Panc1 (cell line): Measurements from ENCODE around the gene NTRK3. TPM values are rescaled to one million over a fixed set of nuclear protein-coding genes. Genes with fewer than 3 reads are reported as not detected.

Experiments
- ATAC-seq: fragments of 200-7000 bp; cut with Tn5 transposase; 2 replicates; pipeline ENCODE4 v1.9.1; 2020; ENCODE audit warnings: mild to moderate bottlenecking, moderate library complexity
- BruUV-seq: library from RNA; stranded (reverse); fragments of 400-500 nt; replicated peaks from 2 replicates; lab custom pipeline; 2021; lab: Mats Ljungman, UMichigan
- CTCF ChIA-PET: fragments of 300-600 bp; sonication (Branson Sonifier 250); formaldehyde crosslinking; loops from one replicate; lab custom pipeline; 2022; ENCODE audit warnings: antibody characterized with exemption; lab: Charles Lee
- POLR2A ChIA-PET: fragments of 300-600 bp; sonication (Branson Sonifier 250); formaldehyde crosslinking; loops from one replicate; lab custom pipeline; 2022; ENCODE audit warnings: antibody characterized with exemption; lab: Charles Lee
- DNase-seq: peaks from one replicate; pipeline ENCODE4 v3.0.0-alpha.2; 2010; ENCODE audit warnings: low read depth, low spot score
- H3K27ac ChIP-seq: 2 replicates; pipeline ENCODE4 v1.5.1; 2011; ENCODE audit warnings: mild to moderate bottlenecking, low read length, inconsistent platforms
- H3K27me3 ChIP-seq: fragments of 200-500 bp; sonication (Bioruptor generic); 2 replicates; pipeline ENCODE4 v1.6.0; 2014; ENCODE audit warnings: low read length, inconsistent platforms; ENCODE audit not compliant: control insufficient read depth, insufficient read depth
- H3K36me3 ChIP-seq: fragments of 200-500 bp; sonication (Bioruptor generic); 2 replicates; pipeline ENCODE4 v1.5.1; 2014; ENCODE audit warnings: inconsistent platforms, mild to moderate bottlenecking, low read length, moderate library complexity; ENCODE audit not compliant: control insufficient read depth, insufficient read depth
- H3K4me1 ChIP-seq: 2 replicates; pipeline ENCODE4 v1.5.1; 2011; ENCODE audit warnings: inconsistent platforms, mild to moderate bottlenecking, low read length, moderate library complexity; ENCODE audit not compliant: control insufficient read depth, insufficient read depth
- H3K4me3 ChIP-seq, 2 experiments: 2 replicates each; pipeline ENCODE4 v1.5.1; 2011 to 2012; ENCODE audit warnings: low read depth in 2 of 2, low read length in 2 of 2, mild to moderate bottlenecking in 2 of 2, inconsistent platforms in 1 of 2, moderate library complexity in 1 of 2
- H3K9me3 ChIP-seq: fragments of 200-500 bp; sonication (Bioruptor generic); 2 replicates; pipeline ENCODE4 v1.5.1; 2014; ENCODE audit warnings: low read depth, mild to moderate bottlenecking, inconsistent platforms, low read length, moderate library complexity; ENCODE audit not compliant: control insufficient read depth, insufficient read depth
- CTCF ChIP-seq: fragments of 450-650 bp; IDR thresholded peaks from 2 replicates; pipeline ENCODE4 v1.5.1; 2017; ENCODE audit warnings: mild to moderate bottlenecking
- POLR2AphosphoS5 ChIP-seq: IDR thresholded peaks from 2 replicates; pipeline ENCODE4 v1.6.1; 2012; ENCODE audit warnings: mild to moderate bottlenecking, low read depth, low read length, moderate library complexity
- REST ChIP-seq, 2 experiments: IDR thresholded peaks; 2 replicates each; pipeline ENCODE4 v1.6.1; 2011 to 2012; ENCODE audit warnings: low read depth in 2 of 2, control low read depth in 1 of 2, low read length in 1 of 2, mild to moderate bottlenecking in 1 of 2, moderate library complexity in 1 of 2; ENCODE audit not compliant: insufficient read depth in 1 of 2
- SIN3A ChIP-seq: IDR thresholded peaks from 2 replicates; pipeline ENCODE4 v1.6.1; 2012; ENCODE audit warnings: low read depth, mild to moderate bottlenecking, low read length, moderate library complexity, borderline replicate concordance; ENCODE audit not compliant: insufficient read depth
- TCF7L2 ChIP-seq: IDR thresholded peaks from 2 replicates; pipeline ENCODE4 v1.6.1; 2011; ENCODE audit warnings: mild to moderate bottlenecking, low read depth, low read length, inconsistent platforms
- in situ Hi-C: cut with HindIII; loops from 2 replicates; pipeline ENCODE4 v1.10.0; 2016; ENCODE audit warnings: low sequenced_read_pairs, low pct_unique_long_range_greater_than_20kb
- intact Hi-C: fragments of 100-400 bp; cut with micrococcal nuclease; formaldehyde crosslinking; loops from one replicate; pipeline ENCODE4 v1.10.0; 2022; ENCODE audit not compliant: unreplicated experiment
- total RNA-seq: library from RNA; stranded (reverse); gene quantifications from one replicate; pipeline ENCODE4 v1.2.1, GENCODE V29; 2021; ENCODE audit not compliant: unreplicated experiment

NTRK3 gene
- total RNA-seq, 1 experiment from 2014 or later = not detected

- H3K27ac ChIP-seq = no peak overlapping the region
- BruUV-seq = no TSS peak
- intact Hi-C loops = no loop called here
- TF ChIP-seq SIN3A (no peak), CTCF (no peak), REST (IDR thresholded peaks at IDR 0.05; ENCODE audit: insufficient read depth in 1 of 2, low read depth in 2 of 2, low read length in 1 of 2) (no peak), POLR2AphosphoS5 (no peak), TCF7L2 (no peak)
- H3K27me3 ChIP-seq = peaks cover 18% of the 10 kb centered on the region
- DNase-seq (no peak), ATAC-seq (no peak)
- H3K9me3 ChIP-seq = no peaks in the 10 kb centered on the region
- no peaks in the 10 kb centered on the region for H3K4me1 ChIP-seq
- in situ Hi-C loops = no loop called here
- POLR2A ChIA-PET = no interaction called here
- H3K4me3 ChIP-seq = no peak overlapping the region
- CTCF ChIA-PET = interaction anchor here (0.5 kb wide), 1 partner anchor 25 kb away, joined by 7 read pairs; no protein-coding TSS in a partner anchor
- H3K36me3 ChIP-seq = no peaks in the 10 kb centered on the region
Measured at GRCh38 chr15:88282614-88283013, 26.1 kb upstream of the NTRK3 start.

- intact Hi-C loops (no loop called here), in situ Hi-C loops (no loop called here)
- Histone ChIP-seq H3K36me3 (no peaks in the 10 kb centered on the region), H3K27me3 (peaks cover 17% of the 10 kb centered on the region), H3K4me1 (no peaks in the 10 kb centered on the region), H3K4me3 (no peak overlapping the region), H3K27ac (no peak overlapping the region), H3K9me3 (no peaks in the 10 kb centered on the region)
- BruUV-seq = no TSS peak
- CTCF ChIA-PET = no interaction called here
- TF ChIP-seq POLR2AphosphoS5 = no peak
- TF ChIP-seq CTCF = no peak
- POLR2A ChIA-PET = no interaction called here
- ATAC-seq (no peak), DNase-seq (no peak)
Measured at GRCh38 chr15:88276821-88277410, 20.4 kb upstream of the NTRK3 start.
